GM19099 (cell line): ENCODE results near the gene LRIT1.

ENCODE experiments used
- POLR2A ChIP-seq: IDR thresholded peaks from 3 replicates; pipeline ENCODE4 v1.6.1; 2011; ENCODE audit warnings: low read depth; ENCODE audit not compliant: insufficient read length; ENCODE audit errors: extremely low read depth

LRIT1 gene

GRCh38 chr10:84193846-84194423, 47.4 kb downstream of the LRIT1 start:
- TF ChIP-seq POLR2A: no peak

- TF ChIP-seq POLR2A: no peak
Measured at GRCh38 chr10:84193327-84193726, 48.0 kb downstream of the LRIT1 start.

GRCh38 chr10:84191106-84191505, 50.2 kb downstream of the LRIT1 start:
- no peak for TF ChIP-seq POLR2A

- no peak for TF ChIP-seq POLR2A
Measured at GRCh38 chr10:84190621-84191020, 50.7 kb downstream of the LRIT1 start.

GRCh38 chr10:84188815-84189214, 52.5 kb downstream of the LRIT1 start:
- TF ChIP-seq POLR2A: no peak

- no peak for TF ChIP-seq POLR2A
Measured at GRCh38 chr10:84185526-84186175, 55.7 kb downstream of the LRIT1 start.

- TF ChIP-seq POLR2A: no peak
Measured at GRCh38 chr10:84184517-84184916, 56.8 kb downstream of the LRIT1 start.

- TF ChIP-seq POLR2A: no peak
Measured at GRCh38 chr10:84181631-84182030, 59.7 kb downstream of the LRIT1 start.
